ENCODE measurements around the gene CCNY. TPM values are rescaled to one million over a fixed set of nuclear protein-coding genes. Genes with fewer than 3 reads are reported as not detected.

The CCNY gene
- total RNA-seq, 4 donors from 2014 or later: 37.5 to 56.3 (median 43.9) TPM

DNA sequence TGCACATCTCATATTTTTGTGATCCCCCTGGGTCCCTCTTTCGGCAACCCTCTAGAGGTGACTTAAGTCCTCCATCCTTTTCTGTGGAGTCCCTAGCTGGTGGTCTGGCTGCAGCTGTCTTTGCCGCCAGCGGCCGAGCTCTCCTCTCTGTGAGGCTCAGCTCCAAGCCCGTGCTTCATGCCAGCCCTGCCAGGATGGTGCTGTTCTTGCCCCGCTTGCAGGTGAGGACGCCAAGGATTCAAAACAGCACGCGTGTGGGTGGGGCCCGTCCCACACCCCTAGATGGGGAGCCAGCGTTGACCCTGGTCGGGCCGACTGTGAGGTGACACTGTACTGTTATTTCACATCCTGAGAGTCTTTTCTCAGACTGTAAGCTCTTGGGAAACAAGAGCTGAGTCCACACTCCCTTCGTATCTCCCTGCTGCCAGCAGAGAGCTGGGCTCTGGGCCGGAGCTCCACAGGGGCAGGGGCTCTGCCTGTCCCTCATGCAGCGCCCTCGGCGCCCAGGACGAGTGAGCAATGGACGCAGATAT lies 232.2 kb downstream of the CCNY start:
- Histone ChIP-seq H3K4me1 (peaks cover 13 to 14% of the 10 kb centered on the region in 2 donors), H3K27me3 (no peaks in the 10 kb centered on the region), H3K9me3 (no peaks in the 10 kb centered on the region), H3K36me3 (peaks cover 0 to 10% of the 10 kb centered on the region in 2 donors), H3K27ac (no peak overlapping the region), H3K4me3 (replicated peaks in 1 of 3) (no peak overlapping the region)
- DNase-seq: no peak
- TF ChIP-seq, protein P1, sequence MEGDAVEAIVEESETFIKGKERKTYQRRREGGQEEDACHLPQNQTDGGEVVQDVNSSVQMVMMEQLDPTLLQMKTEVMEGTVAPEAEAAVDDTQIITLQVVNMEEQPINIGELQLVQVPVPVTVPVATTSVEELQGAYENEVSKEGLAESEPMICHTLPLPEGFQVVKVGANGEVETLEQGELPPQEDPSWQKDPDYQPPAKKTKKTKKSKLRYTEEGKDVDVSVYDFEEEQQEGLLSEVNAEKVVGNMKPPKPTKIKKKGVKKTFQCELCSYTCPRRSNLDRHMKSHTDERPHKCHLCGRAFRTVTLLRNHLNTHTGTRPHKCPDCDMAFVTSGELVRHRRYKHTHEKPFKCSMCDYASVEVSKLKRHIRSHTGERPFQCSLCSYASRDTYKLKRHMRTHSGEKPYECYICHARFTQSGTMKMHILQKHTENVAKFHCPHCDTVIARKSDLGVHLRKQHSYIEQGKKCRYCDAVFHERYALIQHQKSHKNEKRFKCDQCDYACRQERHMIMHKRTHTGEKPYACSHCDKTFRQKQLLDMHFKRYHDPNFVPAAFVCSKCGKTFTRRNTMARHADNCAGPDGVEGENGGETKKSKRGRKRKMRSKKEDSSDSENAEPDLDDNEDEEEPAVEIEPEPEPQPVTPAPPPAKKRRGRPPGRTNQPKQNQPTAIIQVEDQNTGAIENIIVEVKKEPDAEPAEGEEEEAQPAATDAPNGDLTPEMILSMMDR (IDR thresholded peaks at IDR 0.05): no peak
- no peak for TF ChIP-seq POLR2A (IDR thresholded peaks at IDR 0.05)
- 90 to 95% methylated on average over 15 to 20 of the region's 20 CpGs for WGBS, 2 donors
- intact Hi-C loops (cut with DNase I): loop anchor here (10.0 kb wide), 1 partner anchor 324 kb away; no protein-coding TSS in a partner anchor

DNA sequence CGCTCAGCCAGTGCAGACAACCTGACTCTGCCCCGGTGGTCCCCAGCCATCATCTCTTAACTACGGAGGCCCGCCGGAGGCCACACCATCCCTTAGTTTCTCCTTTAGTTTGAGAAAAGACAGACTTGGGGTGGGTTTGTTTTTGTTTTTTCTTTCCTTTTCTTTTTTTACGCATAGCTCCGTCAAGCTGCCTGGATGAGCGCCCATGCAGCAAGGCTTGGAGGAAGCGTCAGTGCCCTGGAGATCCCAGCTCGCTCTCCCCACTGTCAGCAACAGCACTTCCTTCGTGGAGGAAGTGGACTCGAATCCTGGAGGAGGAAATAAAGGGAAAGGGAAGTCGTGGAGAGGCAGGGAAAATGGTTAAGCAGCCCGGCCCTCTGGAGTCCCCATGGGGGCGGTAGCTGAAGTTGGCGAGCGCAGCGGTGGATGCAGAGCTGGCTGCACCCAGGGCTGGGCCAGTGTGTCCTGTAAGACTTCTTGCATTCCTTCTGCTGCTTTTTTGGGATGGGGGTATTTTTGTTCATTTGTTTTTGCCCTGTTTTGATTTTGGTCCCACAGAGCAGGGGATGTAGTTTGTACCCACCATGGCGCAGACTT lies 232.9 kb downstream of the CCNY start:
- no peaks in the 10 kb centered on the region for H3K9me3 ChIP-seq
- no peak for DNase-seq
- intact Hi-C loops (cut with DNase I): loop anchor here (10.0 kb wide), 1 partner anchor 324 kb away; no protein-coding TSS in a partner anchor
- WGBS, 2 donors: 72 to 78% methylated on average over 19 of the region's 19 CpGs
- peak overlapping the region in 2 of 3 donors; percentile 19 to 81 for H3K27ac ChIP-seq
- H3K36me3 ChIP-seq: peaks cover 0 to 10% of the 10 kb centered on the region in 2 donors
- no peak for TF ChIP-seq POLR2A (IDR thresholded peaks at IDR 0.05)
- TF ChIP-seq, protein P1 (IDR thresholded peaks at IDR 0.05): no peak
- H3K27me3 ChIP-seq: no peaks in the 10 kb centered on the region
- H3K4me1 ChIP-seq: peaks cover 13% of the 10 kb centered on the region in 2 donors
- H3K4me3 ChIP-seq (replicated peaks in 1 of 3): no peak overlapping the region

DNA sequence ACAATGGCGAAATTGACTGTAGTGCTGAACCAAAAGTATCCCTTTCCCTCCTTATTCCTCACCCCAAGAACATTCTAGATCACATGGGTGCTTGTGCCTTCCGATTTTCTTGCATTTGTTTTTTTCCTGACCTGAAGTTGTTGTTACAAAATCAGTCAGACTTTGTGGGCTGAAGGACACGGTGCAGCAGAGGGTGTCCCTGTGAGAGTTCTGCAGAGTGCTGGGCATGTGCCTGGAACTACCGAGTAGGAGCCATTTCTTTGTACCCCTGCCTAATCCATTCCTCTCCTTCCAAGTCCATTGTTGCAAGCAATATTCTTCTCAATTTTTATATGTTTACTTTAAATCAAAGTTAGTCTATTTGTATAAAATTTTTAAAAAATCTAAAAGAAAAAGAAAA lies 233.5 kb downstream of the CCNY start:
- H3K4me1 ChIP-seq: peaks cover 7 to 13% of the 10 kb centered on the region in 2 donors
- peaks cover 0 to 10% of the 10 kb centered on the region in 2 donors for H3K36me3 ChIP-seq
- intact Hi-C loops (cut with DNase I): loop anchor here (10.0 kb wide), 1 partner anchor 325 kb away; no protein-coding TSS in a partner anchor
- H3K27ac ChIP-seq: peak overlapping the region in 2 of 3 donors; percentile 19 to 81
- no peak overlapping the region for H3K4me3 ChIP-seq (replicated peaks in 1 of 3)
- no peaks in the 10 kb centered on the region for H3K27me3 ChIP-seq
- DNase-seq: peak; percentile 54 to 69
- WGBS, 2 donors: 52% methylated on average over 4 of the region's 4 CpGs
- no peaks in the 10 kb centered on the region for H3K9me3 ChIP-seq
- TF ChIP-seq, protein P1 (IDR thresholded peaks at IDR 0.05): no peak
- no peak for TF ChIP-seq POLR2A (IDR thresholded peaks at IDR 0.05)

DNA sequence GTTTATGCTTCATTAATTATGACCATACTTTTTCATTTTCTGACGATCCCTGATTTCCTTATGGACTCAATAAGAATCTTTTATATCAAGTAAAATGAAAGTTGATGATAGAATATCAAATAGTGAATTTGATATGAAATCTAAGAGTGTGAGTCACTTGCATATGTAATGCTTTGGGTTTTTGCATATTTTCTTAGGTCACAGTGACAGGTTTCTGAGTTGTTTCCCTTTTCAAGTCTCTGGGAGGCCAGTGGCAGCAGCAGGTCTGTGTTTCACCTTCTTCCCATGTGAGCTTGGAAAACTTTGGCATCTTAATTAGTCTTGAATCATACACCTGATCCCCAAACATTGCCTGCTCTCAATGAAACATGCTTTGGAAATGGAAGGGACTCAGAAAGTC lies 234.1 kb downstream of the CCNY start:
- H3K4me3 ChIP-seq (replicated peaks in 1 of 3): no peak overlapping the region
- peak in 1 of 2 donors; percentile 20 for DNase-seq
- peaks cover 0 to 10% of the 10 kb centered on the region in 2 donors for H3K36me3 ChIP-seq
- H3K4me1 ChIP-seq: peaks cover 1 to 13% of the 10 kb centered on the region in 2 donors
- H3K9me3 ChIP-seq: no peaks in the 10 kb centered on the region
- H3K27me3 ChIP-seq: no peaks in the 10 kb centered on the region
- 60 to 76% methylated on average over 1 of the region's 1 CpG for WGBS, 2 donors
- no peak for TF ChIP-seq POLR2A (IDR thresholded peaks at IDR 0.05)
- TF ChIP-seq, protein P1 (IDR thresholded peaks at IDR 0.05): no peak
- intact Hi-C loops (cut with DNase I): no loop called here
- peak overlapping the region in 1 of 3 donors; percentile 81 for H3K27ac ChIP-seq

DNA sequence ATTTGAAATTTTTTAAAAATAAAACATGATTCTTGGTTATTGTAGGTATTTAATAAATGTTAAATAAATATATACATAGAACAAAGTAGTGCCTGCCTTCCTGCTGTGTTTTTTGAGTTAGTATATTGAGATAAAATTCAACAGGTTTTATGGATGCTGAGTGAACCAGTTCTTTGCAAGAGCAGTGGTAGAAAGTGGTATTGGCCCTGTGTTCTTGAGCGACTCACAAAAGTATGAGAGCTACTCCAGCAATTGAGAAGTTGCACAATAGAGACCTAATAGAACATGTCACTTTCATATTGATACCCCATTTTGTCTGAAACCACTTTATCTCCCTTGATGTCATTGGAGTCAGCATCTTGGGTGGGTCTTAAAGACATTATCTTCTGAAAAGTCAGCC lies 236.3 kb downstream of the CCNY start:
- H3K4me1 ChIP-seq: peaks cover 0 to 13% of the 10 kb centered on the region in 2 donors
- H3K27me3 ChIP-seq: no peaks in the 10 kb centered on the region
- TF ChIP-seq, protein P1 (IDR thresholded peaks at IDR 0.05): no peak
- TF ChIP-seq POLR2A (IDR thresholded peaks at IDR 0.05): no peak
- H3K9me3 ChIP-seq: no peaks in the 10 kb centered on the region
- no peak overlapping the region for H3K4me3 ChIP-seq (replicated peaks in 1 of 3)
- H3K27ac ChIP-seq: no peak overlapping the region
- intact Hi-C loops (cut with DNase I): no loop called here
- peaks cover 0 to 4% of the 10 kb centered on the region in 2 donors for H3K36me3 ChIP-seq
- DNase-seq: no peak
- 100% methylated on average over 1 of the region's 1 CpG for WGBS, 2 donors
